Transverse colon (tissue), 3 donors: ENCODE data around the gene SLC2A5.

ENCODE experiments used
- EP300 ChIP-seq: sonication (generic); formaldehyde crosslinking; IDR thresholded peaks from one replicate; pipeline ENCODE4 v1.6.1; 2017; ENCODE audit warnings: antibody characterized with exemption, low read depth
- TF ChIP-seq, protein P1 (sequence below), 5 experiments: fragments of 200-600 bp in 3 of 5; fragments of 450-650 bp in 2 of 5; sonication (generic) in 3 of 5; IDR thresholded peaks; 1 replicate in 2 of 5; 2 replicates in 3 of 5; pipeline ENCODE4 v1.5.1; 2016 to 2017; ENCODE audit warnings: antibody characterized with exemption in 5 of 5, inconsistent platforms in 3 of 5, mild to moderate bottlenecking in 2 of 5, moderate library complexity in 1 of 5

DNA sequence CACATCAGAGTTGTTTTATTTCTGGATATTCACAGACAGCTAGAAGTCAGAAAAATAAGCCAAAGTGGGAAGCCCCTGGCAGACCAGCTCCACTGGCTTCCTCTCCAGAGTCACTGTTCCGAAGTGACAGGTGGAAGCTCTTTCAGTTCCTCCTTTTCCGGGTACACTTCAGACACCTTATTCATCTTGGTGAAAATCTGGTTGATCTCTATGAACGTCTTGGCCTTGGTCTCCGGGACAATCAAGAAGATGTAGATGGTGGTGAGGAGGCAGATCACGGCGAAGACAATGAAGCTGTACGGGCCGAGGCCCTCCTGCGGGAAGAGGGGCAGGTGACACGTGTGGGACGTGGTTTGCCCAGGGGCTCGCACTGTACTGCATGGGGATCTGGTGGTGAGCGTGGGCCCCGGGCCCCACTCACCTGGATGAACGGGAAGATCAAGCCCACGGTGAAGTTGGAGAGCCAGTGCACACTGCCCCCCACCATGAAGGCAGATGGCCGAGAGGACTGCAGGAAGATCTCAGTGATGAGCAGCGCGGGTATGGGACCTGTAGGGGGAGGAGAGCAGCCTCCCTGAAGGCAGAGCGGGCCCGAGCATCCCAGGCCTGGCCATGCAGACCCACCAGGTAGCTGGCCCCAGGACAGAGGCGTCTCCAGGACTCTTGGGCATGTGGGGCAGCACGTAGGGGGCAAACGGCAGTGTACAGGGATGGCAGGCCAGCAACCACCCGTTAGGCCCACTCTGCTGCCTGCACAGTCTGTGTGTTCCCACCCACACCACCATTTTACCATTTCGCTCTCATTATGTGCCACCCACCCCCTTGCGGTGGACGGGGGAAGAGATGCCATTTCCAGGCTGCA is 31.7 kb downstream of the SLC2A5 start:
- TF ChIP-seq, protein P1, sequence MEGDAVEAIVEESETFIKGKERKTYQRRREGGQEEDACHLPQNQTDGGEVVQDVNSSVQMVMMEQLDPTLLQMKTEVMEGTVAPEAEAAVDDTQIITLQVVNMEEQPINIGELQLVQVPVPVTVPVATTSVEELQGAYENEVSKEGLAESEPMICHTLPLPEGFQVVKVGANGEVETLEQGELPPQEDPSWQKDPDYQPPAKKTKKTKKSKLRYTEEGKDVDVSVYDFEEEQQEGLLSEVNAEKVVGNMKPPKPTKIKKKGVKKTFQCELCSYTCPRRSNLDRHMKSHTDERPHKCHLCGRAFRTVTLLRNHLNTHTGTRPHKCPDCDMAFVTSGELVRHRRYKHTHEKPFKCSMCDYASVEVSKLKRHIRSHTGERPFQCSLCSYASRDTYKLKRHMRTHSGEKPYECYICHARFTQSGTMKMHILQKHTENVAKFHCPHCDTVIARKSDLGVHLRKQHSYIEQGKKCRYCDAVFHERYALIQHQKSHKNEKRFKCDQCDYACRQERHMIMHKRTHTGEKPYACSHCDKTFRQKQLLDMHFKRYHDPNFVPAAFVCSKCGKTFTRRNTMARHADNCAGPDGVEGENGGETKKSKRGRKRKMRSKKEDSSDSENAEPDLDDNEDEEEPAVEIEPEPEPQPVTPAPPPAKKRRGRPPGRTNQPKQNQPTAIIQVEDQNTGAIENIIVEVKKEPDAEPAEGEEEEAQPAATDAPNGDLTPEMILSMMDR (IDR thresholded peaks at IDR 0.05) = no peak
- TF ChIP-seq EP300 = no peak
